Body of pancreas (tissue), 4 donors: ENCODE data around the gene UBE2I. TPM values are rescaled to one million over a fixed set of nuclear protein-coding genes. Genes with fewer than 3 reads are reported as not detected.

ENCODE experiments used
- ATAC-seq: fragments of 150-250 bp; one replicate; pipeline ENCODE4 v1.9.1; 2016
- DNase-seq, 4 donors: peaks; one replicate each; pipeline ENCODE4 v3.0.0-alpha.2; 2019
- H3K27ac ChIP-seq, 4 donors: fragments of 200-600 bp; sonication (generic); 1 replicate in 3 of 4; 2 replicates in 1 of 4; pipeline versions ENCODE4 v1.5.1 to v1.6.1; 2016 to 2019; ENCODE audit warnings: mild to moderate bottlenecking in 1 of 4, mixed read lengths in 1 of 4, moderate library complexity in 1 of 4
- H3K27me3 ChIP-seq, 2 donors: fragments of 200-600 bp; sonication (generic); one replicate each; pipeline ENCODE4 v1.6.0; 2016; ENCODE audit warnings: mild to moderate bottlenecking in 1 of 2
- H3K36me3 ChIP-seq, 2 donors: fragments of 200-600 bp; sonication (generic); replicated peaks in 1 of 2; 2 replicates each; pipeline ENCODE4 v1.5.1; 2016; ENCODE audit warnings: low read depth in 2 of 2; ENCODE audit not compliant: insufficient read depth in 1 of 2
- H3K4me1 ChIP-seq: fragments of 200-600 bp; sonication (generic); one replicate; pipeline ENCODE4 v1.6.0; 2016
- H3K4me3 ChIP-seq, 2 donors: fragments of 200-600 bp; sonication (generic); 1 replicate in 1 of 2; 2 replicates in 1 of 2; pipeline ENCODE4 v1.5.1; 2016 to 2019
- H3K9me3 ChIP-seq, 3 donors: fragments of 200-600 bp; sonication (generic); 1 replicate in 2 of 3; 2 replicates in 1 of 3; pipeline ENCODE4 v1.5.1; 2016
- POLR2A ChIP-seq, 3 donors: fragments of 450-650 bp; IDR thresholded peaks; one replicate each; pipeline ENCODE4 v1.6.1; 2016; ENCODE audit warnings: antibody characterized with exemption in 3 of 3, mild to moderate bottlenecking in 2 of 3
- whole genome bisulfite sequencing, 2 donors: methylation state at CpG; one replicate each; pipeline ENCODE4 v1.1.5; 2017; 5-methylcytosine and 5-hydroxymethylcytosine counted together
- intact Hi-C: fragments of 100-400 bp; cut with DNase I; formaldehyde crosslinking; loops from one replicate; pipeline ENCODE4 v1.15.1; 2023
- total RNA-seq, 2 donors: library from RNA; depleted of rRNA; stranded (reverse); fragments of >200 nt; gene quantifications; one replicate each; pipeline ENCODE4 v1.1.0, GENCODE V29; 2016
- TF ChIP-seq, protein P1 (sequence below), 7 experiments: fragments of 450-650 bp in 4 of 7; fragments of 200-600 bp in 3 of 7; sonication (generic) in 3 of 7; IDR thresholded peaks; one replicate each; pipeline ENCODE4 v1.5.1; 2016 to 2019; ENCODE audit warnings: antibody characterized with exemption in 7 of 7

The UBE2I gene
- total RNA-seq, 2 donors from 2014 or later: 25.9 to 81.7 TPM

DNA sequence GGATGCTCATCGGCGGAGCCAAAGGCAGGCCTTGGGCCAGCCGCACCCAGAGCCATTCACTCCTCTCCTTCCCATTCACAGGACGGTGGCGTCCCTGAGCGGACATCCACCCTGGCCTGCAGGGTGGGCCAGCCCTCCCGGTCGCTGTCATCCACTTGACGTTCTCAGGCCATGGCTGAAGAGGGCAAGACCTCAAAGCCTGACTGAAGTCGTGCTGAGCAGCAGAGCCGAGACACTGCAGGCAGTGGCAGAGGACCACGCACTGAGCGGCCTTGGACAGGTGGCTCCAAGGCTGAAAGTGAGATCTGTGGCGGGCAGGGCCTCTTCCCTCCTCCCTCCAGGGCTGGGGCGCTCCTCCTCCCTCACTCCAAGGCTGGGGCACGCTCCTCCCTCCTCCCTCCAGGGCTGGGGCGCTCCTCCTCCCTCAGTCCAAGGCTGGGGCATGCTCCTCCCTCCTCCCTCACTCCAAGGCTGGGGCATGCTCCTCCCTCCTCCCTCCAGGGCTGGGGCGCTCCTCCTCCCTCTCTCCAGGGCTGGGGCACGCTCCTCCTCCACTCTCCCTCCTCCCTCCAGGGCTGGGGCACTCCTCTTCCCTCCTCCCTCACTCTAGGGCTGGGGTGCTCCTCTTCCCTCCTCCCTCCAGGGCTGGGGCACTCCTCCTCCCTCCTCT lies 66.4 kb downstream of the UBE2I start:
- 89 to 90% methylated on average over 5 to 15 of the region's 19 CpGs for WGBS, 2 donors
- peaks cover 0 to 1% of the 10 kb centered on the region in 2 donors for H3K36me3 ChIP-seq
- no peak overlapping the region for H3K4me3 ChIP-seq
- H3K4me1 ChIP-seq: peaks cover 18% of the 10 kb centered on the region
- ATAC-seq: no peak
- no peaks in the 10 kb centered on the region for H3K27me3 ChIP-seq
- H3K27ac ChIP-seq: no peak overlapping the region
- intact Hi-C loops: no loop called here
- no peaks in the 10 kb centered on the region for H3K9me3 ChIP-seq
- no peak for TF ChIP-seq POLR2A (IDR thresholded peaks at IDR 0.05)
- TF ChIP-seq, protein P1, sequence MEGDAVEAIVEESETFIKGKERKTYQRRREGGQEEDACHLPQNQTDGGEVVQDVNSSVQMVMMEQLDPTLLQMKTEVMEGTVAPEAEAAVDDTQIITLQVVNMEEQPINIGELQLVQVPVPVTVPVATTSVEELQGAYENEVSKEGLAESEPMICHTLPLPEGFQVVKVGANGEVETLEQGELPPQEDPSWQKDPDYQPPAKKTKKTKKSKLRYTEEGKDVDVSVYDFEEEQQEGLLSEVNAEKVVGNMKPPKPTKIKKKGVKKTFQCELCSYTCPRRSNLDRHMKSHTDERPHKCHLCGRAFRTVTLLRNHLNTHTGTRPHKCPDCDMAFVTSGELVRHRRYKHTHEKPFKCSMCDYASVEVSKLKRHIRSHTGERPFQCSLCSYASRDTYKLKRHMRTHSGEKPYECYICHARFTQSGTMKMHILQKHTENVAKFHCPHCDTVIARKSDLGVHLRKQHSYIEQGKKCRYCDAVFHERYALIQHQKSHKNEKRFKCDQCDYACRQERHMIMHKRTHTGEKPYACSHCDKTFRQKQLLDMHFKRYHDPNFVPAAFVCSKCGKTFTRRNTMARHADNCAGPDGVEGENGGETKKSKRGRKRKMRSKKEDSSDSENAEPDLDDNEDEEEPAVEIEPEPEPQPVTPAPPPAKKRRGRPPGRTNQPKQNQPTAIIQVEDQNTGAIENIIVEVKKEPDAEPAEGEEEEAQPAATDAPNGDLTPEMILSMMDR (IDR thresholded peaks at IDR 0.05): no peak
- no peak for DNase-seq

Other genes starting within 250 kb of the UBE2I start
- gene SSTR5, start 236.9 kb upstream of the UBE2I start, total RNA-seq: 1 to 10 TPM in 1 of 2 donors, not detected in 1; 2.3 TPM
- gene C1QTNF8, start 213.4 kb upstream of the UBE2I start, total RNA-seq: not detected
- gene CACNA1H, start 156.5 kb upstream of the UBE2I start, total RNA-seq: 10 to 100 TPM in 1 of 2 donors, 1 to 10 TPM in 1; 7.3 to 15.2 TPM
- not detected for gene TPSG1, start 84.4 kb upstream of the UBE2I start, total RNA-seq
- gene TPSB2, start 79.5 kb upstream of the UBE2I start, total RNA-seq: 10 to 100 TPM in 1 of 2 donors, 1 to 10 TPM in 1; 4.4 to 21.8 TPM
- 10 to 100 TPM; 23.6 to 53.4 TPM for gene TPSAB1, start 68.9 kb upstream of the UBE2I start, total RNA-seq
- 1 to 10 TPM in 1 of 2 donors, not detected in 1; 1.6 TPM for gene TPSD1, start 53.6 kb upstream of the UBE2I start, total RNA-seq
- 10 to 100 TPM in 1 of 2 donors, 1 to 10 TPM in 1; 7.0 to 20.8 TPM for gene BAIAP3, start 24.0 kb downstream of the UBE2I start, total RNA-seq
- gene TSR3, start 42.2 kb downstream of the UBE2I start, total RNA-seq: 10 to 100 TPM; 70.5 to 98.8 TPM
- 10 to 100 TPM; 38.1 to 98.2 TPM for gene GNPTG, start 42.3 kb downstream of the UBE2I start, total RNA-seq
- 10 to 100 TPM; 11.2 to 21.4 TPM for gene UNKL, start 105.1 kb downstream of the UBE2I start, total RNA-seq
- 1 to 10 TPM in 1 of 2 donors, under 1 TPM in 1; 0.99 to 3.9 TPM for gene UQCC4, start 111.1 kb downstream of the UBE2I start, total RNA-seq
- gene PERCC1, start 121.4 kb downstream of the UBE2I start, total RNA-seq: not detected
- gene CCDC154, start 134.9 kb downstream of the UBE2I start, total RNA-seq: 1 to 10 TPM; 2.1 to 2.3 TPM
- 100 to 1,000 TPM in 1 of 2 donors, 10 to 100 TPM in 1; 27.2 to 115 TPM for gene CLCN7, start 165.4 kb downstream of the UBE2I start, total RNA-seq
- gene PTX4, start 179.3 kb downstream of the UBE2I start, total RNA-seq: not detected
- 10 to 100 TPM; 25.4 to 76.5 TPM for gene TELO2, start 183.7 kb downstream of the UBE2I start, total RNA-seq
- gene TMEM204, start 224.0 kb downstream of the UBE2I start, total RNA-seq: 10 to 100 TPM; 23.6 to 25.1 TPM